ENCODE results near the gene GMPPA.

GMPPA gene

GRCh38 chr2:219502618-219503017 lies 3.9 kb downstream of the GMPPA start:
- TF ChIP-seq, protein P1, sequence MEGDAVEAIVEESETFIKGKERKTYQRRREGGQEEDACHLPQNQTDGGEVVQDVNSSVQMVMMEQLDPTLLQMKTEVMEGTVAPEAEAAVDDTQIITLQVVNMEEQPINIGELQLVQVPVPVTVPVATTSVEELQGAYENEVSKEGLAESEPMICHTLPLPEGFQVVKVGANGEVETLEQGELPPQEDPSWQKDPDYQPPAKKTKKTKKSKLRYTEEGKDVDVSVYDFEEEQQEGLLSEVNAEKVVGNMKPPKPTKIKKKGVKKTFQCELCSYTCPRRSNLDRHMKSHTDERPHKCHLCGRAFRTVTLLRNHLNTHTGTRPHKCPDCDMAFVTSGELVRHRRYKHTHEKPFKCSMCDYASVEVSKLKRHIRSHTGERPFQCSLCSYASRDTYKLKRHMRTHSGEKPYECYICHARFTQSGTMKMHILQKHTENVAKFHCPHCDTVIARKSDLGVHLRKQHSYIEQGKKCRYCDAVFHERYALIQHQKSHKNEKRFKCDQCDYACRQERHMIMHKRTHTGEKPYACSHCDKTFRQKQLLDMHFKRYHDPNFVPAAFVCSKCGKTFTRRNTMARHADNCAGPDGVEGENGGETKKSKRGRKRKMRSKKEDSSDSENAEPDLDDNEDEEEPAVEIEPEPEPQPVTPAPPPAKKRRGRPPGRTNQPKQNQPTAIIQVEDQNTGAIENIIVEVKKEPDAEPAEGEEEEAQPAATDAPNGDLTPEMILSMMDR (IDR thresholded peaks at IDR 0.05; ENCODE audit: low read depth, low read length, missing control alignments) = no peak
- in situ Hi-C loops (cut with HindIII; ENCODE audit: low sequenced_read_pairs) = no loop called here
- DNase-seq (ENCODE audit: low read depth) = no peak

DNA sequence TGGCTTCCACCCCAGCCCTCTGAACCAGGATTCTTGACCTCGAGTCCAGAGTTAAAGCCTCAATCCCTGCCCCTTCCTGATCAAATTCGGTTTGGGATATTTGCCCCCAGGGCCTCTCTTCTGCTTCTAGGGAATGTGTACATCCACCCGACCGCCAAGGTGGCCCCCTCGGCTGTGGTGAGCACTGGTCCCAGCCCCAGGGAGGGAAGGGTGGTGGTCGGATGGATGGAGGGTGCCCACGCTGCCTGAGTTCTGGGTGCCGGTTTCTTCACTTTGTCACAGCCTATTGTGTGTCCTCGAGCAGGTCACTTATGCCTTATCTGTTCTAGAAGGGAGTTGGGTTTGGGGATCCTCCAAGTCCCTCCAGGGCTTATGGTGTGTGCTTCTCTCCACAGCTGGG lies 6.9 kb downstream of the GMPPA start:
- DNase-seq (ENCODE audit: low read depth) = no peak

More at GRCh38 chr2:219502618-219503017, 3.9 kb downstream of the GMPPA start:
- H3K4me3 ChIP-seq (ENCODE audit: low read depth, low read length) = no peak overlapping the region

DNA sequence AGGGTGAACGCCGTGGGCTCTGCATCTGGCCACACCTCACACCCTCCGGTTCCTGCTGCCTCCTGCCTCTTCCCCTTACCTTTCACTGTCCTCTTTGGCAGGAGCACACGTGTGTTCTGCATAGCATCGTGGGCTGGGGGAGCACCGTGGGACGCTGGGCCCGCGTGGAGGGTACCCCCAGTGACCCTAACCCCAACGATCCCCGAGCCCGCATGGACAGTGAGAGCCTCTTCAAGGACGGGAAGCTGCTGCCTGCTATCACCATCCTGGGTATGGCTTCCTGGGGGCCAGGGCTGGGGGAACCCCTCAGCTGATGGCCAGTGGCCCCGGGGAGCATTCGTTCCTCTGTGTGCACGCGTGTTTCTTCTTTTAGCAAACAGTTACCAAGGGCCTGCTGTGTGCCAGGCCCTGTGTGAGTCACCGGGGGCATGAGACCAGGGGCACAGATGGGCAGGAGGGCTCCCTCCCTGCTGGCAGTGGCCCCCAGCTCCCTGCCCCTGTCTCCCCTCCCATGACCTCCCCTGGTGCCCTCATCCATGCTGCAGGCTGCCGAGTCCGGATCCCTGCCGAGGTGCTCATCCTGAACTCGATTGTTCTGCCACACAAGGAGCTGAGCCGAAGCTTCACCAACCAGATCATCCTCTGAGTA lies 7.6 kb downstream of the GMPPA start:
- H3K4me3 ChIP-seq (ENCODE audit: low read depth, low read length) = no peak overlapping the region
- in situ Hi-C loops (cut with HindIII; ENCODE audit: low sequenced_read_pairs) = no loop called here
- TF ChIP-seq, protein P1 (IDR thresholded peaks at IDR 0.05; ENCODE audit: low read depth, low read length, missing control alignments) = no peak
- DNase-seq (ENCODE audit: low read depth) = no peak

More for the DNA sequence above, 6.9 kb downstream of the GMPPA start:
- TF ChIP-seq, protein P1 (IDR thresholded peaks at IDR 0.05; ENCODE audit: low read depth, low read length, missing control alignments) = no peak
- in situ Hi-C loops (cut with HindIII; ENCODE audit: low sequenced_read_pairs) = no loop called here
- H3K4me3 ChIP-seq (ENCODE audit: low read depth, low read length) = no peak overlapping the region

GRCh38 chr2:219506802-219507526 lies 8.3 kb downstream of the GMPPA start:
- H3K4me3 ChIP-seq (ENCODE audit: low read depth, low read length) = no peak overlapping the region
- in situ Hi-C loops (cut with HindIII; ENCODE audit: low sequenced_read_pairs) = no loop called here
- no peak for DNase-seq (ENCODE audit: low read depth)
- TF ChIP-seq, protein P1 (IDR thresholded peaks at IDR 0.05; ENCODE audit: low read depth, low read length, missing control alignments) = no peak

GRCh38 chr2:219507581-219508443 lies 9.1 kb downstream of the GMPPA start:
- in situ Hi-C loops (cut with HindIII; ENCODE audit: low sequenced_read_pairs) = no loop called here
- TF ChIP-seq, protein P1 (IDR thresholded peaks at IDR 0.05; ENCODE audit: low read depth, low read length, missing control alignments) = no peak
- H3K4me3 ChIP-seq (ENCODE audit: low read depth, low read length) = no peak overlapping the region
- DNase-seq (ENCODE audit: low read depth) = no peak

GRCh38 chr2:219508444-219508734 lies 9.7 kb downstream of the GMPPA start:
- TF ChIP-seq, protein P1 (IDR thresholded peaks at IDR 0.05; ENCODE audit: low read depth, low read length, missing control alignments) = no peak

More at GRCh38 chr2:219508444-219508734, 9.7 kb downstream of the GMPPA start:
- in situ Hi-C loops (cut with HindIII; ENCODE audit: low sequenced_read_pairs) = no loop called here
- no peak overlapping the region for H3K4me3 ChIP-seq (ENCODE audit: low read depth, low read length)
- no peak for DNase-seq (ENCODE audit: low read depth)

Data from astrocyte of the cerebellum (primary cell).